GM20431 (cell line): ENCODE data around the gene CENPM.

Source experiments
- in situ Hi-C: fragments of 300-500 bp; cut with MseI, MboI; formaldehyde crosslinking; loops from one replicate; pipeline ENCODE4 v1.15.0; 2020; ENCODE audit warnings: low sequenced_read_pairs; ENCODE audit not compliant: unreplicated experiment

Gene CENPM

DNA sequence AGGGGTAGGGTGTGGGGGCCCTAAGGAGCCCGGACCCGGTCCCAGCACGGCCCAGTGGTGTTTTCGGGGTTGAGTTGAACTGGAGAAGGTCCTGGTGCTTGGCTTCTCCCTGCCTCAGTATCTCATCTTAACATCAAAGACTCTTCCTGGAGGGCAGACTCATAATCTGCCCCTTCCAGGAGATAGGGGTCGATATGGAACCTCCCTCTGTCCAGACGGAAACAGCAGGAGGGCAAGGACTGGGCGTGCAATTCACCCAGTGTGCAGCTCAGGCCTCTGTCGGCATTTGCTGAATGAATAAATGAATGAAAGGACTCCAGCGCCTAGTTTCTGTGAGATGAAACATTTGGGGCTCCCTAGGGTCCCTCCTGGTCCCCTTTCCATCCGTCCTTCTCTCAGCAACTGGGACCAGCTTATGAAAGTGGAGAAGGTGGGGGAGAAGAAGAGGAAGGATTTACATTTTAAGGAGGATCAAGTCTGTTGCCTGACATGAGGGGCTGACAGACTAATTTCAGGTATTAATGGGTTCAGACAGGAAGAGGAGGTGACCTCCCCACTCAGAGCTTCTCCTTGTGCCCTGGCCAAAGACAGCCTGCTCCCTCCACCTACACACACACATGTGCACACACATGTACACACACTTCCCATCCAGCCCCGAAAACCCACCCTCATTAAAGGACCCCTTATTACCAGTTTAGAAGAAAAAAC is 31.0 kb downstream of the CENPM start:
- in situ Hi-C loops = no loop called here

DNA sequence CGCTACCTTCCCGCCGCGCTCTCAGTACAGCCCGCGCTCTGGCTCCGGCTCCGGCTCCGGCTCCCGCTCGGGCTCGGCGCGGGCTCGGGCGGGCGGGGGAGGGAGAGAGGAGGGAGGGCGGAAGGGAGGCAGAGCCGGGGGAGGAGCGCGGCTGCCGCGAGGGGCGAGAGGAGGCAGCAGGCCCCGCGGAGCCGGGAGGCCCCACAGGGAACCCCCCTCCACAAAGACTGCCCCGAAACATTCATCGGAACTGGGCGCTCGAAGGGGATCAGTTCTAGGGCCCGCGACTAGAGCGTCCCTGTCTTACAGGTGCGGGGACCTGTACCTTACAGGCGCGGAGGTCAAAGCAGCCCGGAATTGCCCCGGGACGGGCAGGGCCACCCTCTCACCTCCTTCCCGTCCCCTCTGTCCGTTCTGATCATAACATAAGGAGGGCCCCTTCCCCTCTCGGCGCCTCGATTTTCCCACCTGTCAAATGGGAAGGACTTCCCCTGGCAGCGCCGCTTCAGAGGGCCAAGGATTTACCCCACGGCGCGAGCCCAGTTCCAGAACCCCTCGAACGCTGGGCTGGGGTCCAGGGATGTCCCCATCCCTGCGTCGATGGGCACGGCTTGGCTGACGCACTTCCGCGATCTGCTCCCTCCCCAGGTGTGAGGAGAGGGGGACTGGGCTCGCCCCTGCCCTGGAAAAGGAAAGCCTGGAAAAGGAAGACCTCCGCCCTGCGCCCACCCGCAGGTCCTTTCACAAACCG is 31.7 kb downstream of the CENPM start, which contains the start of gene SHISA8:
SHISA8 (minus strand) TSS at position 40 of the 751 bp plus-strand sequence. CDS start 407 bp downstream, outside the sequence.
- in situ Hi-C loops = no loop called here

DNA sequence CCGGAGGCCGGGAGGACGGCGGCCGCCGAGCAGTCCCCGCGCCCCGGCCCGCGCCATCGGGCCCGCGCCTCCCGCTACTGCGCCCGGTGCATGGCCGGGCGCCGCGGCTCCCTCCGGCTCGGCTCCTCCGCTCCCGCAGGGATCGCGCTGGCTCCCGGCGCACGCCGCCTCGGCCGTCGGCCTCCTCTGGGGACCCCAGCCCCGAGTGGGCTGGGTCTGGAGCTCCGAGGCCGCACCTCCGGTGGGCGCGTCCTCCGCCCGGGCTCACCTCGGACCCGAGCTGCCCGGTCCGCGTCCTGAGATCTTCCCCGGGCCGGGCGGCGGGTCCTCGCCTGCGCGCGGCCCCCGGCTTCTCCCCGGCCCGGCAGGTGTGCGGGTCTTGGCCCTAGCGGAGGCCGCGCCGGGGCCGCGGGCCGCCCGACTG is 32.3 kb downstream of the CENPM start:
- in situ Hi-C loops = no loop called here

DNA sequence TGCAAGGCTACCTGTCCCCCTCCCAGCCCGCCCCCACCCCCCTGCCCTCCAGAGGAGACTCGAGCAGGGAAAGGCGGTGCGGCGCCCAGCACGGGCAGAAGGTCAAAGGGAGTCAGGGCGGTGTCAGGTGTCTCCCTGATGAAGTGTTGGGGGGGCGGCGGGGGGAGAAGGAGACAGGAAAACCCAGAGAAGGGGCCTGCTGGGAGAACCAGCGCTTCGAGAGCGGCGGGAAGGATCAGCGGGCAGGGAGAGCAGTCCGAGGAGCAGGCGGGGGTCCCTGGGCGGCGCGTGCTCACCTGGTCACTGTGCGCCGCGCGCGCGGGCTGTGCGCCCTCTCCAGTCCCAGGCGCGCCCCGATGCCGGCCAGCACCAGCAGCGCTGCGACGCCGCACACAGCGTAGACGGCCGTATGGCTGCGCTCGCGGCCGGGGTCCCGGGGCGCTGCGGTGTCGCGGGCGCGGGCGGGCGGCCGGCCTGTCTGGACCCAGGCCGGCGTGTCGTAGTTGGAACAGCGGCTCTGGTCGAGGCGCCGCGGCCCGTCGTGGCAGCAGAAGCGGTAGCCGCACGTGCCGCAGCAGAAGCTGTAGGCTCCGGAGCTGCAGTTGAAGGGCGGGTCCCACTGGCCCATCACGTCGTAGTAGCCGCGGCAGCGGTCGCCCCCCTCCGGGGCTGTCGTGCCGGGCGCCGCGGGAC is 33.0 kb downstream of the CENPM start:
- in situ Hi-C loops = no loop called here

DNA sequence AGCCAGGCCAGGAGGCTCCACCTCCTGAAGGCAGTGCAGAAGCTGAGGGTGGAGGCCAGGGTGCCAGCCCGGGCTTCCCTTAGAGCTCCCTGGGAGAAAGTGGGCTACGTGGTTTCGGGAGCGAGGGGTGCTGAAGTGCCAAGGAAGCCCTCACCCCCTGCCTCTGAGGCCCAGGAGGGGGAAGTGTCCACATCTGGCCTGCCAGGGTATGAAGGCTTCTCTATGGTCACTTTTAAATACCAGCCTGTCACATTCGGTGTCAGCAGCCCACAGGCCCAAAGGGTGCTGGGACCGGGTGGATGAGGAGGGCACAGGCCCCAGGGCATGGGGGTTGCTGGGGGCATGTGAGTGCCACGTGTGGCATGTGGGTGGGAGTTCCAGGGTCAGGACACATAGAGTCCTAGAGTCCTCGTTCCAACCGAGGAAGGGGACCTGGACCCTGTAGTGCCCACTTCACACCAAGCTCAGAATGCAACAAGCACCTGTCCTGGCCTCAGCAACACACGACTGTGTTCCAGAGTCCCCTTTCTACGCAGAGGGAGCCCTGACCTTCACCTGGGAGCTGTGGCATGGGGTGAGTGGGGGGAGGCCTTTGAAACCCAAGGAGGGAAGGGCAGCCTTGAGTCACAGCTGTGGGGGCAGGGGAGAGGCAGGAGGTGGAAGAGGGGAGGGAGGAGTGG is 33.8 kb downstream of the CENPM start:
- in situ Hi-C loops = no loop called here

DNA sequence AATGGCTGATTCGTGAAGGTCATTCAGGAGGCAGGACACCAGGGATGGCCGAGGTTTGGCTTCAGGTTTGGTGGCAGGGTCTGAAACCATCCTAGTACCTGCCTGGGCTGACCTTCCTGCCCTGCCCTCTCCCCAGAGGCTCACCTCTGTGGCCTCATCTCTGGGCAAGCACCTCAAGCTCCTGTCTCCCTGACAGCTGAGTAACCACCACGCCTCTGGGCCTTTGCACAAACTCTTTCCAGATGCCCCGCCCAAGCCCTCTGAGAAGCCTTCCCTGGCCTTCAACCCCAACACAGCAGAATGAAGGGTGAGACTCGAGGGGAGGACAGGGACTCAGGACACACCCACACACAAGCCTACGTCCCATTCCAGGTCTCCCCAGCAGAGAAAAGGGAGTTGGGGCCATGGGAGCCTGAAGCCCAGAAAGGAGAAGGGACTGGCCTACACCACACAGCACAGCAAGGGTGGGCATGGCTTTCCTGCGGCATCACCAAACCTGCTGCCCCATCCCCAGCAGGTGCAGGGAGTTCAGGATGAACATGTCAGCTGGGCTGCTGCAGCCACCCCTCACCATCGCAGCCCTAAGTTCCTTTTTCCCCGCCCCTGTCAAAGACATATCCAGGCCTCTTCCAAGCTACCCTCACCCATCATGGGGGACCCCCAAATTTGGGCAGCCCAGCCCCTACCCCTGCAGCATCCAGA is 34.5 kb downstream of the CENPM start:
- in situ Hi-C loops = no loop called here

DNA sequence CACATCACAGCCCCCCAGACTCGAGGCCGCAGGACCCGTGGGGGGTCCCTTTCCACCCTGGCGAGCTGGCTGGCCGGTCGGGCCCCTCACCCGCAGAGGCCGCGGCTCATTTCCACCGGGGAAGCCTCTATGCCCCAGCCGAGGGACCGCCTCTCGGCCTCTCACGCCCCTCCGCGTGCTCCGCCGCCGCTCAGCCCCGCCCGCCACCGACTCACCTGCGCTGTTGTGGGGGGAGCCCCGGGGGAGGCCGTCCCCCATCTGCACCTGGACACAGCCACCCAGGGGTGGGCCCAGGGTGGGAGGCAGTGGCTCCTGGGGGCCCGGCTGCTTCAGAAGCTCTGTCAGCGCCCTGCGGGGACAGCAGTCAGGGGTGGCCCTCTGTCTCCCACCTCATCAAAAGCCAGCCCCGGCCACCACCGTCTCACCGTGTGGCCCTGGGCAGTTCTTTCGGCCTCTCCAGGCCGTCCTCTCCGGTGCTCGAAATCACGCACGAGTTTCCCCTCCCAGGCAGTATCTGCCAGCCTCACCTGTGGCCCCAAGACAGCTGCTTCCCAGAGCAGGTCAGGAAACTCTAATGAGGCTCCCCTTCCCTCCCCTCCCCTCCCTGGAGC is 35.8 kb downstream of the CENPM start:
- in situ Hi-C loops = no loop called here

DNA sequence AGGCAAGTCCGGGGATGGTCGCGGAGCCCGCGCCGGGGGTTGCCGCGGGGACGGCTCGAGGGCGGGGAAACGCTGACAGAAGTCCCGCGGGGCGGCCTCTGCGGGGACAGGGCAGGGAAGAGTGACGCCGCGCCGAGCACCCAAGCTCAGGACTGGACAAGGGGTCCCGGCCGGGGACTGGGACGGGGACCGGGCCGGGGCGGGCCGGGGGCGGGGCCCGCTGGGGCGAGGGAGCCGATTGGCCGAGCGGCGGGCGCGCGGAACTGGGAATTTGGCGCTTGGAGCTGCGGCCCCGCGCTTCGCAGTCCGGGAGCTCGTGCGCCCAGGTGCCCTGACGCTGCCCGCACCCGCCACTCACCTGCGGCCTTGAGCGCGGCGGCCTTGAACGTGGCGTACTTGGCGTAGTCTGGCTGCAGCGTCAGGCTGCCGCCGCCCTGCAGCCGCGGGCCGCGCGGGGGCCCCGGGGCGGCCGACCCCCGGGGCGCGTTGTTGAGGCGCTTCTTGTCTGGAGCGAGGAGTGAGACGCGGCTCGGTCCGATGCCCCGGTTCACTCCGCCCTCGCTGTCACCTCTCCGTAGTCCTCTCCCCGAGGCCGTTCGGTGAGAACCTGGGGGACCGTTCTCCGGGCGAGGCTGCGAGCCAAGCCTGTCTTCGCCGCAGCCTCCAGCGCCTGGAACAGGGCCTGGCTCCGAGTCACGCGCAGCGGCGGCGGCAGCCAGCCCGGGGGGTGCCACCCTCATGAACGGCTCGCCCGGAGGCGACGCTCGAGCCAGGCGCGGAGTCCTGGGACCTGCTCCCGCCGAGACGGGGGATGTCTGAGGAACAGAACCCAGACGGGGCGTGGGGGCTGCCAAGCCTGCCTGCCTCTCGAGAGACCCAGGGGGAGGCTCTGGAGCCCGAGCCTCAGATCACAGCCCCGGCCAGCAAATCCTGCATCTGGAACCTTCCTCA is 36.6 kb downstream of the CENPM start:
- in situ Hi-C loops = no loop called here

DNA sequence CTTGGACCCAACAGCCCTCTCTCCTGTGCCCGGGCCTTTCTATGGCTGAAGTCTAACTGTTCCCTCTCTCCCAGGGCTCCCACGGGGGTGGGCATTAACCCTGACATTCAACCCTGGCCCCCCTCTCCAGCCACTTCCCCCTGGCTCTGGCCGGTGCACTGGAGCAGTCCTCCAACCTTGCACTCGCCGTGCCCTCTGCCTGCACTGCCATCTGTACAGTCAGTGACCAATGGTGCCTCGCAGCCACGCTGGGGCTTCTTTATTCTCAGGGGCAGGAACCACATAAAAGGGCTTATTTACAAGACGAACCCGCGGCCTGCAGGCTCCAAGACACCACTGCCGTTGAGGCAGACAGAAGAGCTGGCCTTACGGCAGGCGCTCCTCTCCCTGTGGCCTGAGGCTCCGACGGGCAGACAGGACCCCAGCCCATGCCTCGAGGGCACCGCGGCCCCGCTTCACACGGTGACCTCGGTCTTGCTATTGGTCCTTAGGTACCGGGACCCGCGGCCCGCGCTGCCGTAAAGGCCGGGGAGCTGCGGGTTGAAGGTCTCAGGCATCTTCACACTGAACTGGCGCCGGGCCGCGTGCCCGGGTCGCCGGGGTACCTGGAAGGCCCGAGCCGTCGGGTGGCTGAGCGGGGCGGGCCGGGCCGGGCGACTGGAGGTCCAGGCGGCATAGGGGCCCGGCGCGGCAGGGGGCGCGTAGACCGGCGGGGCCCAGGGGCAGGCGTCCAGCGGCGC is 37.5 kb downstream of the CENPM start:
- in situ Hi-C loops = no loop called here

DNA sequence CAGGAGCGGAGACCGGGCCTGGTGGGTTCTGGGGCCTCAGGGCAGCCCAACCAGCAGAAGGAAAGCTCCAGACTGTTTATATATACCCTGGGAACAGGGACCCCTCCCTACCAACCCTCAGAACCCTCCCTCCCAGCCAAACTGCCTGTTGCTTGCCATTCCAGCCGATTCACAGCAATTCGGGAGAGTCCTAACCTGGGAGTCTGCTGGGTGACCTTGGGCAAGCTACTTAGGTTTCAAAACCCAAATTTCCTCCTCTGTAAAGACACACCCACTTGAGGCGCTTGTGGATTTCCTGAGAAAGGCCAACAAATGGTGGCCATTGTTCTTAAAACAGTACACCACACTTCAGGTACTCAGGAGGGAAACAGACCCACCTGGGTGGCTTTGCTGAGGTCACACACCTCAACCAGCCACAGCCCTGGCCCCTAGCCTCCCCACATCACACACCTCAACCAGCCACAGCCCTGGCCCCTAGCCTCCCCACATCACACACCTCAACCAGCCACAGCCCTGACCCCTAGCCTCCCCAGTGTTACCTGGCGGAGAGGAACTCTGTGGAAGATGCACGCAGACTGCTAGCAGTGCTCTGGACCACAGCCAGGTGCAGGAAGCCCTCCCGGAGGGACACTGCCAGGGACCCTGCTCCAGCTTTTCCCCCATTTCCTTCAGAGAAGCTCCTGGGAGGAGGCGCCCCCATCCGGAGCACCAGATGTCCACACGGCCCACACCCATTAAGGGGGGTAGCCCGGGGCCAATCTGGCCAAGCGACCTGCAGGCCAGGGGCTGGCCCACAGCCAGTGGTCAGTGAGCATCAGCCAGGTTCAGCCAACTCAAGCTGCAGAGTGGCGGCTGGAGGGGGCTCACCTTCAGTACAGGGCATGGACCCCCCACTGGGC is 38.3 kb downstream of the CENPM start:
- in situ Hi-C loops = no loop called here

DNA sequence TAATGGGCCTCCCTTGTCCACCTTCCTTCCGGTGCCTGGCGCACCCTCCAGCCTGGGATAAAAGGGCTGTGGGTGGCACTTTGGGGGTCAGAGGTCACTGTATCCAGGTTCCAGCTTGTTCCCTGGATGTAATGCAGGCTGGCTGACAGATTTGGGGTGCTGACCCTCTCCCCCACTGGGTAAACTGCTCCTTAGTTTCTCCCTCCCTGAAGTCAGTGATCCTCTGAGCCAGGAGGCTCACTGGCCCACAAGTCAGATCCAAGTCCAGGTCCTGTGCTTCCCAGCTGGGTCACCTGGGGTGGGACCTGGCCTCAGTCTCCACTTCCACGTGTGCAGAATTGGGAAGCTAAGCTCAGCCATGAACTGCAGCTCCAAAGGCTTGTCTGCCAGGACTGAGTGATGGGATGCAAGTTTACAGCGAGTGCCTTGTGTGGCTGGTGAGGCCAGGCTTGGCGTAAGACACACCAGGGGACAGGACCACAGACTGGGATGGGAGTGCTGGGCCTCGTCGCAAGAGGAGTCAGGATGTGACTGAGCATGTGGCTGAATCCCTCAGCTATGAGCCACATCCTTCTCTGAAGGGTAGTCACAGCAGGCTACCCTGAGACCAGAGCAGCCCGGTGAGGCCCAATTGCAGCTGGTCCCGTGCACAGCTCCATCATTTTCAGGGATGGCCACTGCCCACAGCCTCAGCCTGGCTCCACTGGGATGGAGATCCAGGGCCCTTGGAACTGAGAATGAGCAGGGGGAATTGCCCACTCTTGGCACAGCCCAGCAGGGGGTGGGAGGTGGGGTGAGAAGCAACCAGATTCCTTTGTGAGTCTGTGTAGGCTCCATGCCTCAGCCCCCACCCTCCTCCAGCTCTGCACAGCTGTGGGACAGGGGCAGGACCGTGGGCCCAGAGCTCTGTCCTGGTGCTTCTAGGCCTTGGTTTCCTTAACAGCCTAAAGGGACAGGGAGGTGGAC is 39.2 kb downstream of the CENPM start:
- in situ Hi-C loops = no loop called here

DNA sequence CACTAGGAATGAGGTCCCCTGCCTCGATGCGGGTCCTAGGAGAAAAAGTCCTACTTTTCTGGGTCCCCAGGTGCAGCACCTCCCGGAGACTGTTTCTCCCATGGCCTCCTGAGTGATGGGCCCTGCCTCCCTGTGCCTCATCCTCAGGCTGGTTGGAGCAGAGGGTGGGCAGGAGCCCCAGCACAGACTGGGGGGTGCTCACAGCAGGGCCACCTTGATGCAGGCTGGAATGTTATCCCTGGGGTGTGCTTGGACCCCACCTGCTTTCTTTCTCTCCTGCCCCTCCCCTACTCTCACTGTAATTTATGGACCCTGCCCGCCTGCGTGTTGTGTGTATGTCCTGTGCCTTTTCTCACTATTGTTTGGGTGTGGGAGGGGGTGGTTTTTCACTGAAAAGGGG is 40.1 kb downstream of the CENPM start:
- in situ Hi-C loops = no loop called here

DNA sequence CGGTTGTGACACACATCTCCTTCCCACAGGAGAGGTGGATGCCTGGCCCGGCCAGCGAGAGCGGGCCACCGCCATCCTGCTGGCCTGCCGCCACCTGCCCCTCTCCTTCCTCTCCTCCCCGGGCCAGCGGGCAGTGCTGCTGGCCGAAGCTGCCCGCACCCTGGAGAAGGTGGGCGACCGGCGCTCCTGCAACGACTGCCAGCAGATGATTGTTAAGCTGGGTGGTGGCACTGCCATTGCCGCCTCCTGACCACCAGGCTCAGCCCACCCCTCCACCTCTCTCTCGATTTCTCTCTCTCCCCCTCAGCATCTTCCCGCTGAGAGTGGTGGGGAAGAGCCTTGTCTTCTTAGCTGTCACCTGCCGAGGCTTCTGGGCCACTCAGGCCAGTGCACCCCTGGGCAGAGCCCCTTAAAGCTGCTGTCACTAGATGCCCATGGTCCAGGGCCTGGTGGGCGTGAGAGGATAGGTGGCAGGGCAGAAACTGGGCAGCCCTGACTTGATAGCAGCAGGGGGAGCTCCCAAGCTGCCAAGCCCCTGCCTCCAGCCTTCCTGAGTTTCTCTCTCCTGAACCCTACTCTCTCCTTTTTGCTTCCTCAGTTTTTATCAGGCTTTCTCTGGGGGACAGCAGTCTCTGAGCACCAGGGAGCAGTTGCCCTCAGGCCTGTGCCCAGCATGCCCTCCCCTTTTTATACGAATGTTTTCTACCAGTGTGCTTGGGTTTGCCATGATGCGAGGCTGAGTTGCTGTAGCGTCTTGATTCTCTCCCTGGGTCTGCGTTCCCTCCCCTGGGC is 41.3 kb downstream of the CENPM start:
- in situ Hi-C loops = no loop called here

DNA sequence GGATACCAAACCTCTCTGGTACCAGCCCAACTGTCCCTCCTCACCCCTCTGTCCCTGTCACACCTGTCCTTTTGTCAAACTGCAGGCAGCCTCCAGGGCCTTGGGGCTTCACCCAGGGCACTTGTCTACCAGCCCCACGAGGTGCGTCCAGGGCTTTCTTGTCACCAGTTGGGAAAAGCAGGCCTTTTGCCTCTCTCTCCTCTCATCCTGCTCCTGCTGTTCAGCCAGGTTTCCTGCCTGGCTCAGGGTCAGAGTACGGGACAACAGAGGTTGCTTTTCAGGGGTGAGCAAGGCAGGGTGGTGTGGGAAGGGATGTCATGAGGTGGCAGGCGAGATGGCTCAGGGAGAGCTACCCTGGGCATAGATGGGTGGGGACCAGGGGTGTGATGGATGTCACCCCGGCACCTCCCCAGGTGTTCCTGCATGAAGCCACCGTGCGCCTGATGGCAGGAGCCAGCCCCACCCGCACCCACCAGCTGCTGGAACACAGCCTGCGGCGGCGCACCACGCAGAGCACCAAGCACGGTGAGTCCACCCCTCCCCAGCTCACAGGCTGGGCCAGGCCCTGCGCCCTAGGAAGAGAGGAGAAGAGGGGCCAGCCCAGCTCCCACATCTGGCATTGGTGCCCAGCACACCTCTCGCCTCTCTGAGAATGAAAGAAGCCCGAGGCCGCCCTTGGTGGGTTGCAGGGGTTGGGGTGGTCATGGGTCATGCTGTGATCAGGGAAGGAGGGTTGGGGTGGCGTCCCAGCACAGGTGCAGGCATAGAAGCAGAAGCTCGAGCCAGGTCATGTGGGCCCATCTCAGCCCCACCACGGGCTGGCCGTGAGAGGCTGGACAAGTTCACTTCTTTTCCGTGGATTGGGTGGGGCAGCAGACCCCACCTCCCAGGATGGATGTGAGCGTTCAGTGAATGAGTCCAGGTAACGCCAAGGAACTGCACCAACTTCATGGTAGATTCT is 42.2 kb downstream of the CENPM start:
- in situ Hi-C loops = no loop called here
